HG02973 (cell line): ENCODE results near the gene NKAIN2.
"Not testable (repeated sequence)": the region's sequence is repeated elsewhere in the genome, so short reads cannot be mapped to it uniquely, and the experiment has no call there.

Experiments
- ATAC-seq: cut with Tn5 transposase; IDR thresholded peaks from one replicate; pipeline ENCODE4 v1.9.1; 2021; ENCODE audit warnings: moderate library complexity; ENCODE audit not compliant: unreplicated experiment

The NKAIN2 gene

GRCh38 chr6:124073820-124074587 lies 270.3 kb downstream of the NKAIN2 start:
- ATAC-seq, result no peak

- ATAC-seq, result no peak
Measured at GRCh38 chr6:124074606-124075005, 270.9 kb downstream of the NKAIN2 start.

GRCh38 chr6:124076336-124077048 lies 272.8 kb downstream of the NKAIN2 start:
- ATAC-seq, result no peak

- no peak for ATAC-seq
Measured at GRCh38 chr6:124078169-124078568, 274.5 kb downstream of the NKAIN2 start.

- ATAC-seq, result no peak
Measured at GRCh38 chr6:124080483-124080882, 276.8 kb downstream of the NKAIN2 start.

- no peak for ATAC-seq
Measured at GRCh38 chr6:124090491-124090890, 286.8 kb downstream of the NKAIN2 start.

- no peak for ATAC-seq
Measured at GRCh38 chr6:124099520-124099919, 295.9 kb downstream of the NKAIN2 start.

DNA sequence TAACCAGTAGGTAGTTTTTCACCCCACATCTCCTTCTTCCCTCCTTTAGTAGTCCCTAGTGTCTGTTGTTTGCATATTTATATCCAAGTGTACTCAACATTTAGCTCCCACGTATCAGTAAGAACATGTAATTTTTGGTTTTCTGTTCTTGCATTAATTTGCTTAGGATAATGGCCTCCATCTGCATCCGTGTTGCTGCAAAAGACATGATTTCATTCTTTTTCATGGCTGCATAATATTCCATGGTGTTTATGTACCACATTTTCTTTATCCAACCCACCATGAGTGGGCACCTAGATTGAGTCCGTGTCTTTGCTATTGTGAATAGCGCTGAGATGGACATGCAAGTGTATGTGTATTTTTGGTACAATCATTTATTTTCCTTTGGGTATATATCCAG lies 306.8 kb downstream of the NKAIN2 start:
- no peak for ATAC-seq

GRCh38 chr6:124119596-124119995 lies 315.9 kb downstream of the NKAIN2 start:
- ATAC-seq, result no peak

DNA sequence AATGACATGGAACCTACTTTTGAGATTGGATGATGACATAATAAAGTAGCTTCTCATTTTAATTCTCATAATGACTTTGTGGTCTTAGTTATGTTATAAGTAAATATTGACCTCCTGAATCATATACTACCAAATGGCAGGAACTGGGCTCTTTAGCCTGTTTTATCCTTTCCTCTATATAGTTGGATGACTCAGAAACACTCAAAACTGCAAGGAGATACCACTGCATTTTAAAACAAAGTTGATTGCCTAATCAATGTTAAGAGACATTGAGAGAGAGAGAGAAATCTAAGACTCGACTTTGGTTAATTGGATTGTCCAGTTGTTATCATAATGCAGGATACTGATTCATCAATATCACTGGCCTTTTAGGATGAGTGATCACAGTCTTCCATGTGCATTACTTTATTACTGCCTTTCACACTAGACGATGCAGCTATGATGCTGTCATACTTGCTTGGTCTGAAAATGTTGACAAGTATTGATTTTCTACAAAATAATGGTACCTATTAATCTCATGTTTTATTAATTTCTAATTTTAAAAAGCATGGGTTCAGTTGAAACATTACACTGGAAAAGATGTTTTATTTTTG lies 320.0 kb downstream of the NKAIN2 start:
- ATAC-seq, result no peak

DNA sequence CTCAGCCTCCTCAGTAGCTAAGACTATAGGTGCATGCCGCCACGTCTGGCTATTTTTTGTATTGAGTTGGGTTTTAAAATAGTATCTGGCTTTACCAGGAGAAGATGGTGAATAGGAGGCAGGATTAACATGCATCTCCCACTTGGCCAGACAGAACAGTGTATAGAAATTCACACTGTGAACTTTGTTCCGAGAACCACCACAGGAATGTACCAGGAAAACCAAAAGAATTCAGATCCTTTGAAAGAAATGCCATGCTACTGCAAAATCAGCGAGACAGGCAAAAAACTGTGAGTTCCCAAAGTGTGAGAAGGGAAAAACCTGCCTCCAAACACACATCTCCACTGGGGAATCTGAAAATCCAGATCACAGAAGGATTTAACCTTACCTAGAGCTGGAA lies 327.6 kb downstream of the NKAIN2 start:
- no peak for ATAC-seq

DNA sequence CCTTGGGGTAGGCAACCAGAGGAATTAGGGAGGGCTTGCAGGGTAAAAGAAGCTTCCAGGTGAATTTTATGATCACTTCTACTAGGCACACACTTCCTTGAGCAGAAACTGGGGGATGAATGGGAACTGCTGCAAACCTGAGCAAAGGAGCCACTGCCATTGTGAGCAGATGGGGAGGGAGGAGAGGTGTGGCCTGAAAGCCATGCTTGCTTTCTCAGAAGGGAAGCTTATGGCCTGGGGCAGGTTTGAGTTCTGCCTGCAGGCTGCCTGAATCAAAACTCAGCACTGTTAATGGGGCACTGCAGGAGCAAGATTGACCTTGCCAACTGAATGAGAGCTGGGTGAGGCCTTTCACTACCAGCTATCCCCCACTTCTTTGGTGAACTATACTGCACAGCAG lies 328.1 kb downstream of the NKAIN2 start:
- ATAC-seq, result no peak

GRCh38 chr6:124132256-124132655 lies 328.6 kb downstream of the NKAIN2 start:
- ATAC-seq, result no peak

DNA sequence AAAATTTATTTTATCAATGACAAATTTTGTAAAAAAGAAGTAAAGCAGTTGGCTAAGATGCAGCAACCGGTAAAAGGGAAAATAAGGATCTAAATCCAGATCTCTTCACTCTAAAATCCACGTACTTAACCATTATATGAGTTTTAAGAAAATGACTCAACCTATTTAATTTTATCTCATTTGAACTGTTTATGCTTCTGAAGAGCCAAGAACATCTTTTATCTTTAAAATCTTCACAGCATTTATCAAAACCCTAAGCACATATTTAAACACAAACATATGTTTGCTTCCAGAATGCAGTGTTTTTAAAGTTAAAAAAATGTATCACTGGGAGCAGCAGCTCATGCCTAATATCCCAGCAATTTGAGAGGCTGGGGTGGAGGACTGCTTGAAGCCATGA lies 339.2 kb downstream of the NKAIN2 start:
- no peak for ATAC-seq

DNA sequence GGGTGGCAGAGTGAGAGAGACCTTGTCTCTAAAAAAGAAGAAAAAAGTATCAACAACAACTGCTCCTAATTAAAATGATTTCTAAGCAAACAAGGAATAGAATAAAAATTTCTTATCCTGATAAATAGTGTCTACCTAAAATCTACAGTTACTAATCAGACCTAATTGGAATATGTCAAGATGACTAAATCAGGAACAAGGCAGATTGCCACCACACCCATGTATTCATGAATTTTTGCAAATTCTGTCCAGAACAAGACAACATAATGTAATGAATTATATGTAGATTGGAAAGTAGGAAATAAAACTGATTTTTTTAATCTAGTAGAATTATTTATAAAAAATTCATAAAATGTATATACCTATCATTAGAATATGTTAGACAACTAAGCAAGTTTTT lies 339.8 kb downstream of the NKAIN2 start:
- no peak for ATAC-seq

DNA sequence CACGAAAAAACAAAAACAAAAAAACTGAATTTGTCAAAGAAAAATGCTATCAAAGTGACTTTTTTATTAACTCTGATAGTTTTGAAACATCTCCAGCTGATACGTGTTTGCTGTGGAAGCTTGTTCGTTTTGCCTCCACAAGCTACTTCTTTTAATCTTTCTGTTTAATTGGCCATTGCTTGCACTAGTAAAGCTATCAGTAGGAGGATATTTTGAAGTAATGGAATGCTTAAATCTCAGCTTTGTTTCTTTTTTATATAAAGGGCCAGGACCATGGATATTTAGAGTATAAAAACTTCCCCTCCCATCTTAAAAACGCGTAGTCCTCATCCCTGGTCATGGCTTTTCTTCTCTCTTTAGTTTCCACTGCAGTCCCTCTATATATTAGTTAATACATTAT lies 344.0 kb downstream of the NKAIN2 start:
- no peak for ATAC-seq

- no peak for ATAC-seq
Measured at GRCh38 chr6:124148236-124148957, 344.7 kb downstream of the NKAIN2 start.

DNA sequence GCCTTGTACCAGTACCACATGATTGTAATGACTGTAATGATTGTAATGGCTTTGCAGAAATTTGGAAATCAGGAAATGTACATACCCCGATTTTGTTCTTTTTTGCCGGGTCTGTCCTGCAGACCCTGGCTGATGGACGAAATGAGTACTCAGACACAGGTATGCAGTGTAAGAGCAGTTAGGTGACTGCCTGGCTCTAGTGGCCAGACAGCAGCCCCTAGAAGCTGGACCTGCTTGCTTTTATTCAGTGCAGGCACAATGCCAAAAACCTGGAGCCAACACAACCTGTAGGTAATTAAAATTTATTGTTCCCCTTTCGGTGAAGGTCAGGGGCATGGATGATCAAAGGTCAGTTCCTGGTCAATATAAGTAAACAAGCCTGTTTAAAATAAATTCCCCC lies 346.0 kb downstream of the NKAIN2 start:
- no peak for ATAC-seq

DNA sequence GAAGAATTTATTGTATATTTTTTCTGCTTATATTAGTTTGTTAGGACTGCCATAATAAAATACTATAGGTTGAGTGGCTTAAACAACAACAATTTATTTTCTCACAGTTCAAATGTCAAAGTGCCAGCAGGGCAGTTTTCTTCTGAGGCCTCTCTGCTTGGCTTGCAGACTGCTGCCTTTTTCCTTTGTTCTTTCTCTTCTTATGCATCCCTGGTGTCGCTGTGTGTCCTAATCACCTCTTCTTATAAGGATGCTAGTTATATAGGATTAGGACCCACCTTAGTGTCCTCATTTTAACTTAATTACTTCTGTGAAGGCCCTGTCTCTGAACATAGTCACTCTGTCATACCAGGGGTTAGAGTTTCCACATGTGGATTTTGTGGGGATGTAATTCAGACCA lies 354.4 kb downstream of the NKAIN2 start:
- no peak for ATAC-seq

DNA sequence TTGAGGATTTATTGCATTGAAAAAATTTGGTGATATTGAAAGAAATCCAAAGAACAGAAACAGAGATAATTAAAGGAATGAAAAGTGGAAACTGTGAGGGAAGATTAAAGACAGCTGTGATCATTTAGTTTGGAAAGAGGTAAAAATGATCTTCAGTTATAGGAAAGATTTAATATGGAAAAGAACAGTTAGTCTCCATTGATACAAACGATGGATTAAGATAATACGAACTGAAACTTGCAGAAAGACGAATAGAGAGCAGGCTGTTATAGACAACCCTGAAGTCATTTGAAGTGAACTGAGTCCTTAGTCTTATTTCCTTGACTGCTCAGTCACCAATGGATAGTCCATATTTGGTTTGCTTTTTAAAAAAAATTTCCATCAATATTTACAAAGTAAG lies 360.0 kb downstream of the NKAIN2 start:
- ATAC-seq, result no peak

DNA sequence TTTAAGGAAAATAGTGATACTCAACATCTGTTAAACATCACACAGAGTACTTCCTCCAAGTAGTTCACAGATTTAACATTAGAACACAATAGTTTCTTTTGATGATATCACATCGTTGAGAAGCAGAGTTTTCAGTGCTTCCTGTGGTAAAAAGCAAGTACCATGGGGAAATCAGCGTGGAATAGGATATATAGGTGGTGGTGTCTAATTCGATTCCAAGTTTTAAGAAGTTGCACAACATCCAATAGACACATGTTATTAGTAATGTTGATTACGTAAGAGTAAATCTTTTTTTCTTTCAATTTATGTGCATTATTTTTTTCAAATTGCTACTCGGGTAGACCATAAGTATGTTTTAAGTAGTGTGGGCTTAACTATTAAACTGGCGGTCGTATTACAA lies 360.7 kb downstream of the NKAIN2 start:
- ATAC-seq, result no peak

DNA sequence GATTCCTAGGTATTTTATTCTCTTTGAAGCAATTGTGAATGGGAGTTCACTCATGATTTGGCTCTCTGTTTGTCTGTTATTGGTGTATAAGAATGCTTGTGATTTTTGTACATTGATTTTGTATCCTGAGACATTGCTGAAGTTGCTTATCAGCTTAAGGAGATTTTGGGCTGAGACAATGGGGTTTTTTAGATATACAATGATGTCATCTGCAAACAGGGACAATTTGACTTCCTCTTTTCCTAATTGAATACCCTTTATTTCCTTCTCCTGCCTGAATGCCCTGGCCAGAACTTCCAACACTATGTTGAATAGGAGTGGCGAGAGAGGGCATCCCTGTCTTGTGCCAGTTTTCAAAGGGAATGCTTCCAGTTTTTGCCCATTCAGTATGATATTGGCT lies 363.6 kb downstream of the NKAIN2 start:
- not testable (repeated sequence) for ATAC-seq
